Spleen (tissue), 7 donors: ENCODE measurements around the gene BCL6B.

Experiments
- POLR2A ChIP-seq, 3 donors: fragments of 450-650 bp; IDR thresholded peaks; one replicate each; pipeline ENCODE4 v1.5.1; 2017; ENCODE audit warnings: antibody characterized with exemption in 3 of 3, mild to moderate bottlenecking in 1 of 3
- TF ChIP-seq, protein P1 (sequence below), 11 experiments: fragments of 200-600 bp in 7 of 11; fragments of 450-650 bp in 4 of 11; sonication (generic) in 4 of 11; IDR thresholded peaks in 8 of 11; conservative IDR thresholded peaks in 3 of 11; 1 replicate in 7 of 11; 2 replicates in 4 of 11; pipeline versions ENCODE4 v1.4.0 to v1.8.0; 2016 to 2021; ENCODE audit warnings: antibody characterized with exemption in 11 of 11, inconsistent platforms in 4 of 11, mild to moderate bottlenecking in 1 of 11
- donor health status: DM: no; HTN: no; CAD: no; lungs with moderate emphysema.
- donor health status: DM: no; HTN: no; CAD: no.
- donor health status: DM: no; HTN: no; CAD: no.

DNA sequence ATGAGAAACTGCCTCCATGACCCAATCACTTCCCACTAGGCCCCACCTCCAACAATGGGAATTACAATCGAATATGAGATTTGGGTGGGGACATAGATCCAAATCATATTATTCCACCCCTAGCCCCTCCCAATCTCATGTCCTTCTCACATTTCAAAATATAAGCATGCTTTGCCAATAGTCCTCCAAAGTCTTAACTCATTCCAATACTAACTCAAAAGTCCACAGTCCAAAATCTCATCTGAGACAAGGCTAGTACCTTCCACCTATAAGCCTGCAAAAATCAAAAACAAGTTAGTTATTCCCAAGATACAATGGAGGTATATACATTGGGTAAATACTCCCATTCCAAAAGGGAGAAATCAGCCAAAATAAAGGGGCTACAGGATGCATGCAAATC is 44.3 kb downstream of the BCL6B start:
- TF ChIP-seq POLR2A (IDR thresholded peaks at IDR 0.05) = no peak
- TF ChIP-seq, protein P1, sequence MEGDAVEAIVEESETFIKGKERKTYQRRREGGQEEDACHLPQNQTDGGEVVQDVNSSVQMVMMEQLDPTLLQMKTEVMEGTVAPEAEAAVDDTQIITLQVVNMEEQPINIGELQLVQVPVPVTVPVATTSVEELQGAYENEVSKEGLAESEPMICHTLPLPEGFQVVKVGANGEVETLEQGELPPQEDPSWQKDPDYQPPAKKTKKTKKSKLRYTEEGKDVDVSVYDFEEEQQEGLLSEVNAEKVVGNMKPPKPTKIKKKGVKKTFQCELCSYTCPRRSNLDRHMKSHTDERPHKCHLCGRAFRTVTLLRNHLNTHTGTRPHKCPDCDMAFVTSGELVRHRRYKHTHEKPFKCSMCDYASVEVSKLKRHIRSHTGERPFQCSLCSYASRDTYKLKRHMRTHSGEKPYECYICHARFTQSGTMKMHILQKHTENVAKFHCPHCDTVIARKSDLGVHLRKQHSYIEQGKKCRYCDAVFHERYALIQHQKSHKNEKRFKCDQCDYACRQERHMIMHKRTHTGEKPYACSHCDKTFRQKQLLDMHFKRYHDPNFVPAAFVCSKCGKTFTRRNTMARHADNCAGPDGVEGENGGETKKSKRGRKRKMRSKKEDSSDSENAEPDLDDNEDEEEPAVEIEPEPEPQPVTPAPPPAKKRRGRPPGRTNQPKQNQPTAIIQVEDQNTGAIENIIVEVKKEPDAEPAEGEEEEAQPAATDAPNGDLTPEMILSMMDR (IDR thresholded peaks at IDR 0.05 in 8 of 11, conservative IDR thresholded peaks at IDR 0.05 in 3 of 11) = no peak
